Transverse colon (tissue), 4 donors: Measurements from ENCODE around the gene ABCB4. TPM values are rescaled to one million over a fixed set of nuclear protein-coding genes. Genes with fewer than 3 reads are reported as not detected.
A peak's percentile ranks its signal among the peaks of the same experiment; 100 is the strongest.

Experiments used
- DNase-seq: peaks from one replicate; pipeline ENCODE4 v3.0.0-alpha.2; 2019
- H3K27ac ChIP-seq, 4 donors: fragments of 200-600 bp; sonication (generic); 2 replicates each; pipeline ENCODE4 v1.5.1; 2016 to 2018; ENCODE audit warnings: inconsistent platforms in 4 of 4
- H3K27me3 ChIP-seq: fragments of 200-600 bp; sonication (generic); 2 replicates; pipeline ENCODE4 v1.5.1; 2017; ENCODE audit warnings: inconsistent platforms
- H3K36me3 ChIP-seq, 4 donors: fragments of 200-600 bp; sonication (generic); 2 replicates each; pipeline ENCODE4 v1.5.1; 2017 to 2019; ENCODE audit warnings: inconsistent platforms in 4 of 4
- H3K4me1 ChIP-seq, 4 donors: fragments of 200-600 bp; sonication (generic); 2 replicates each; pipeline ENCODE4 v1.5.1; 2017 to 2020; ENCODE audit warnings: inconsistent platforms in 4 of 4
- H3K4me3 ChIP-seq, 4 donors: fragments of 200-600 bp; sonication (generic); 1 replicate in 1 of 4; 2 replicates in 3 of 4; pipeline versions ENCODE4 v1.5.1 to v1.6.1; 2017 to 2019; ENCODE audit warnings: inconsistent platforms in 4 of 4
- H3K9me3 ChIP-seq, 2 donors: fragments of 200-600 bp; sonication (generic); 2 replicates each; pipeline ENCODE4 v1.5.1; 2017 to 2019; ENCODE audit warnings: inconsistent platforms in 2 of 2
- EP300 ChIP-seq: sonication (generic); formaldehyde crosslinking; IDR thresholded peaks from one replicate; pipeline ENCODE4 v1.6.1; 2017; ENCODE audit warnings: antibody characterized with exemption, low read depth
- POLR2A ChIP-seq: fragments of 450-650 bp; IDR thresholded peaks from one replicate; pipeline ENCODE4 v1.6.1; 2016; ENCODE audit warnings: antibody characterized with exemption, mild to moderate bottlenecking, moderate library complexity
- POLR2AphosphoS5 ChIP-seq, 3 donors: sonication (generic); formaldehyde crosslinking; IDR thresholded peaks; one replicate each; pipeline ENCODE4 v1.6.1; 2016; ENCODE audit warnings: antibody characterized with exemption in 3 of 3
- WGBS, 2 donors: methylation state at CpG; one replicate each; pipeline ENCODE4 v1.1.5; 2018; ENCODE audit warnings: low coverage in 1 of 2; 5-methylcytosine and 5-hydroxymethylcytosine counted together
- in situ Hi-C, 4 donors: fragments of 200-750 bp; cut with MboI; loops; one replicate each; pipeline versions ENCODE4 v1.15.0 to v1.15.1; 2017; ENCODE audit warnings: low sequenced_read_pairs in 3 of 4, low pct_ligation_motif_present in 1 of 4, low pct_unique_long_range_greater_than_20kb in 1 of 4
- intact Hi-C: fragments of 100-400 bp; cut with DNase I; formaldehyde crosslinking; loops from one replicate; pipeline ENCODE4 v1.15.1; 2023; ENCODE audit warnings: low total_unique reads
- total RNA-seq, 4 donors: library from RNA; depleted of rRNA; stranded (reverse); fragments of >200 nt; gene quantifications; one replicate each; pipeline ENCODE4 v1.1.0, GENCODE V29; 2016
- TF ChIP-seq, protein P1 (sequence below), 5 experiments: fragments of 200-600 bp in 3 of 5; fragments of 450-650 bp in 2 of 5; sonication (generic) in 3 of 5; IDR thresholded peaks; 1 replicate in 2 of 5; 2 replicates in 3 of 5; pipeline ENCODE4 v1.5.1; 2016 to 2017; ENCODE audit warnings: antibody characterized with exemption in 5 of 5, inconsistent platforms in 3 of 5, mild to moderate bottlenecking in 2 of 5, moderate library complexity in 1 of 5

Gene ABCB4
- total RNA-seq, 4 donors from 2014 or later, result 1.1 to 16.1 (median 2.5) TPM; not detected in 1

DNA sequence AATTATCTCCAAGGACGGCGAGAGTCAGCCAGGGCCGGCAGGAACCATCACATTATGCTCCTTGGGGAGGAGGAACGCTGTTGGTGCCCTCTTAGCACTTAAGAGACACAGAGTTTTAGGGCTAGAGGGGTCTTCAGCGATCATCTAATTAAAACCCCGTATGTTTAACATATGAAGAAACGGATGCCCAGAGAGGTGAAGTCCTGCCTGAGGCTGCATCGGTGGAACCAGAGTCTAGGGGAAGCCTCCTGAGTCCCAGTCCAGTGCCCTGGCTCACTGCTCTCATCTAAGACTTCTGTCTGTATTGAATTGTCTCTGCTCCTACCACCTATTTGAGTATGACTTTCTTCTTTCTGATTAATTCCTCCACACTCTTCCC, 688 bp upstream of the ABCB4 start:
- 74 to 100% methylated on average over 1 to 8 of the region's 8 CpGs for WGBS, 2 donors
- intact Hi-C loops (no loop called here), in situ Hi-C loops (no loop called here)
- Histone ChIP-seq H3K4me1 (peaks cover 0 to 21% (median 14%) of the 10 kb centered on the region in 4 donors), H3K27me3 (peaks cover 8% of the 10 kb centered on the region), H3K36me3 (no peaks in the 10 kb centered on the region), H3K9me3 (no peaks in the 10 kb centered on the region), H3K27ac (no peak overlapping the region), H3K4me3 (peak overlapping the region in 1 of 4 donors; percentile 53)
- no peak for TF ChIP-seq EP300
- no peak for TF ChIP-seq POLR2AphosphoS5 (IDR thresholded peaks at IDR 0.05)
- TF ChIP-seq, protein P1, sequence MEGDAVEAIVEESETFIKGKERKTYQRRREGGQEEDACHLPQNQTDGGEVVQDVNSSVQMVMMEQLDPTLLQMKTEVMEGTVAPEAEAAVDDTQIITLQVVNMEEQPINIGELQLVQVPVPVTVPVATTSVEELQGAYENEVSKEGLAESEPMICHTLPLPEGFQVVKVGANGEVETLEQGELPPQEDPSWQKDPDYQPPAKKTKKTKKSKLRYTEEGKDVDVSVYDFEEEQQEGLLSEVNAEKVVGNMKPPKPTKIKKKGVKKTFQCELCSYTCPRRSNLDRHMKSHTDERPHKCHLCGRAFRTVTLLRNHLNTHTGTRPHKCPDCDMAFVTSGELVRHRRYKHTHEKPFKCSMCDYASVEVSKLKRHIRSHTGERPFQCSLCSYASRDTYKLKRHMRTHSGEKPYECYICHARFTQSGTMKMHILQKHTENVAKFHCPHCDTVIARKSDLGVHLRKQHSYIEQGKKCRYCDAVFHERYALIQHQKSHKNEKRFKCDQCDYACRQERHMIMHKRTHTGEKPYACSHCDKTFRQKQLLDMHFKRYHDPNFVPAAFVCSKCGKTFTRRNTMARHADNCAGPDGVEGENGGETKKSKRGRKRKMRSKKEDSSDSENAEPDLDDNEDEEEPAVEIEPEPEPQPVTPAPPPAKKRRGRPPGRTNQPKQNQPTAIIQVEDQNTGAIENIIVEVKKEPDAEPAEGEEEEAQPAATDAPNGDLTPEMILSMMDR (IDR thresholded peaks at IDR 0.05), result no peak
- TF ChIP-seq POLR2A, result no peak
- no peak for DNase-seq

DNA sequence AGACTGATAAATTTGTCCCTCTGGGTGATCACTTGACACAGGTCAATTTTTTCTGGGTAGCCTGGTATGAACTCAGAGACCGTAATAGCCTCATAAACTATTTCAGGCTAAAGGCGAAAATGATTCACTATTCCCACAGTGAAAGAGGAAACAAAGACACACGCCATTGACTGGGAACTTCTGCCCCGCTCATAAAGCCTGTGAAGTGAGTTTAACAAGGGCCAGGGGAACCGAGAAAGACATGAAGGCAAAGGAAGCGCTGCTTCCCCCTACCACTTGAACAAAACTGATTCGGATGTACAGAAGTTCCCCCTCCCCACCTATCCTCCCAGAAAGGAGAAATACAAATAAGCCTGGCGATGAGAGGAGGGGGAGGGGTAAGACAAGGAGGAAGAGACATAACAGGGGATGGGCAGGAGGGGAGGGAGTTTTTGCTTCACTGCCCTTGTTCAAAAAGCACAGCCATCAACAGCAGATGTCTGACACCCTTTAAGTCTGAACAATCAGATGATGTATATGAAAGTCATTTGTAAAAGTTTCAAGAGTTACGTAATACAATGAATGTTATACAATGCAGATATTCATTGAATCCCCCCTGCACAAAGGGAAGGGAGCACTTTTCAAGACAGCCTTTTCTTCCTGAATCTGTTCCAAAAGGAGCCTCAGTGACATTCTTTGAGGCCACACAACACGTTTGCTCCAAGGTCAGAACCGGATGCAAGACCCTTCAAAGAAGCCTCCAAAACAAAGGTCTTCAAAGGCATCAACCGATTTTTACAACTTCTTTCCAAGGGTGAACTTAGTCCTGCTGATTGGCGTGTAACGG, 734 bp downstream of the ABCB4 start:
- H3K27me3 ChIP-seq, result peaks cover 8% of the 10 kb centered on the region
- peak overlapping the region in 3 of 4 donors; percentile 9 to 13 (median 13) for H3K27ac ChIP-seq
- no peaks in the 10 kb centered on the region for H3K9me3 ChIP-seq
- WGBS, 2 donors, result 5 to 11% methylated on average over 11 to 14 of the region's 14 CpGs
- H3K4me1 ChIP-seq, result peaks cover 0 to 21% (median 14%) of the 10 kb centered on the region in 4 donors
- no peaks in the 10 kb centered on the region for H3K36me3 ChIP-seq
- intact Hi-C loops (no loop called here), in situ Hi-C loops (no loop called here)
- TF ChIP-seq EP300 (no peak), POLR2AphosphoS5 (IDR thresholded peaks at IDR 0.05) (peak; percentile 13 to 39 (median 38)), POLR2A (no peak)
- TF ChIP-seq, protein P1 (IDR thresholded peaks at IDR 0.05), result no peak
- peak overlapping the region in 3 of 4 donors; percentile 43 to 53 (median 46) for H3K4me3 ChIP-seq
- DNase-seq, result peak; percentile 11

DNA sequence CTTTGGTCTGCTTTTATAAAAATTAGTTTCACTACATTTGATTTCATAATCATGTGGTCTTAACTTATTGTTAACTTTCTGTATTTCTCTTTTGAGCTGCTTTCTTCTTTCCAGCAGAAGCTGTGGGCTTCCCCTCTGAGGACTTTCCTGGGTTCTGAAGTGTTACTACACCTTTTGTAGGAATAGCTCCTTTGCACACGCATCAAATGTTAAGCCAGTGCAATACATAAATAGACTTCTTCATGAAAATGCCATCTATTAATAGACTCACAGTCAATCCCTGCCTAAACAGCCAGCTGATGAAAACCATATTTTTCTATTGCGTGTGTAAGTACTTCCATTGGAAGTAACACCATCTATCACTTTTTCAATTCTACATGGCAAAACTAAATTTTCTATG, 1.5 kb downstream of the ABCB4 start:
- Histone ChIP-seq H3K4me3 (no peak overlapping the region), H3K4me1 (peaks cover 0 to 21% (median 14%) of the 10 kb centered on the region in 4 donors), H3K27ac (peak overlapping the region in 2 of 4 donors; percentile 13), H3K27me3 (peaks cover 8% of the 10 kb centered on the region), H3K9me3 (no peaks in the 10 kb centered on the region), H3K36me3 (no peaks in the 10 kb centered on the region)
- no peak for TF ChIP-seq EP300
- TF ChIP-seq POLR2A, result no peak
- TF ChIP-seq POLR2AphosphoS5 (IDR thresholded peaks at IDR 0.05), result no peak
- intact Hi-C loops (no loop called here), in situ Hi-C loops (no loop called here)
- 50 to 57% methylated on average over 2 of the region's 2 CpGs for WGBS, 2 donors
- DNase-seq, result no peak

GRCh38 chr7:87473192-87473591, 2.3 kb downstream of the ABCB4 start:
- no peak overlapping the region for H3K27ac ChIP-seq
- 78 to 81% methylated on average over 2 of the region's 2 CpGs for WGBS, 2 donors
- TF ChIP-seq POLR2A (no peak), EP300 (no peak), POLR2AphosphoS5 (IDR thresholded peaks at IDR 0.05) (no peak)
- TF ChIP-seq, protein P1 (IDR thresholded peaks at IDR 0.05), result no peak
- no peak overlapping the region for H3K4me3 ChIP-seq
- no peaks in the 10 kb centered on the region for H3K36me3 ChIP-seq
- peaks cover 8% of the 10 kb centered on the region for H3K27me3 ChIP-seq
- intact Hi-C loops (no loop called here), in situ Hi-C loops (no loop called here)
- H3K9me3 ChIP-seq, result no peaks in the 10 kb centered on the region
- peaks cover 0 to 21% (median 14%) of the 10 kb centered on the region in 4 donors for H3K4me1 ChIP-seq
- no peak for DNase-seq
